Right lobe of liver (tissue), 6 donors: Measurements from ENCODE around the gene MT1G. TPM values are rescaled to one million over a fixed set of nuclear protein-coding genes. Genes with fewer than 3 reads are reported as not detected.

ENCODE experiments used
- ATAC-seq, 4 donors: fragments of 200-7000 bp; cut with Tn5 transposase; one replicate each; pipeline ENCODE4 v1.9.1; 2020; ENCODE audit warnings: mild to moderate bottlenecking in 4 of 4, moderate library complexity in 4 of 4
- DNase-seq, 3 donors: peaks; one replicate each; pipeline ENCODE4 v3.0.0-alpha.2; 2020
- H3K27ac ChIP-seq, 3 donors: fragments of 200-600 bp; one replicate each; pipeline ENCODE4 v1.8.0; 2022
- H3K27me3 ChIP-seq, 2 donors: fragments of 200-600 bp; one replicate each; pipeline ENCODE4 v1.8.0; 2022
- H3K36me3 ChIP-seq, 4 donors: fragments of 200-600 bp; sonication (generic) in 1 of 4; one replicate each; pipeline versions ENCODE4 v1.5.1 to v1.8.0; 2017 to 2022; ENCODE audit warnings: control low read depth in 1 of 4
- H3K4me1 ChIP-seq, 4 donors: fragments of 200-600 bp; sonication (generic) in 1 of 4; one replicate each; pipeline versions ENCODE4 v1.5.1 to v1.8.0; 2017 to 2022; ENCODE audit warnings: control low read depth in 1 of 4
- H3K4me3 ChIP-seq, 3 donors: fragments of 200-600 bp; one replicate each; pipeline ENCODE4 v1.8.0; 2022
- H3K9me3 ChIP-seq, 4 donors: fragments of 200-600 bp; sonication (generic) in 1 of 4; one replicate each; pipeline versions ENCODE4 v1.5.1 to v1.8.0; 2017 to 2022; ENCODE audit warnings: control low read depth in 1 of 4
- POLR2A ChIP-seq: fragments of 450-650 bp; IDR thresholded peaks from one replicate; pipeline ENCODE4 v1.6.1; 2017; ENCODE audit warnings: antibody characterized with exemption, mild to moderate bottlenecking
- whole genome bisulfite sequencing: methylation state at CpG from one replicate; pipeline ENCODE4 v1.1.6; 2018; ENCODE audit warnings: low coverage, low lambda C conversion rate; ENCODE audit not compliant: insufficient coverage; ENCODE audit errors: missing lambda C conversion rate; 5-methylcytosine and 5-hydroxymethylcytosine counted together
- intact Hi-C, 2 donors: fragments of 100-400 bp; cut with DNase I; formaldehyde crosslinking; loops; one replicate each; pipeline versions ENCODE4 v1.11.2 to v1.14.1; 2022
- total RNA-seq, 6 experiments: library from RNA; depleted of rRNA in 2 of 6; stranded (reverse); fragments of >200 nt in 2 of 6; fragmentation: NEBNext Ultra II Directional in 3 of 6; extraction: Animal tissue kit (Norgen Biotek cat#: 25700) in 3 of 6; gene quantifications; one replicate each; pipeline versions ENCODE4 v1.1.0 to v1.2.4, GENCODE V29; 2016 to 2023
- TF ChIP-seq, protein P1 (sequence below), 4 donors: fragments of 200-600 bp in 3 of 4; fragments of 450-650 bp in 1 of 4; IDR thresholded peaks; one replicate each; pipeline versions ENCODE4 v1.5.1 to v1.8.0; 2016 to 2022; ENCODE audit warnings: antibody characterized with exemption in 4 of 4, mild to moderate bottlenecking in 2 of 4
- donor health status: DM: no; HTN: yes; CAD: no.
- donor health status: DM: no; HTN: no; CAD: no.
- donor health status: DM: no; HTN: no; CAD: no.
- donor health status: DM: no; HTN: yes; CAD: no.
- donor health status: DM: no; HTN: yes; CAD: no.

The MT1G gene
- total RNA-seq, 6 experiments from 2014 or later = 490 to 8,056 (median 1,365) TPM

GRCh38 chr16:56647641-56648431 lies 20.0 kb downstream of the MT1G start:
- Histone ChIP-seq H3K9me3 (no peaks in the 10 kb centered on the region), H3K36me3 (no peaks in the 10 kb centered on the region), H3K27me3 (no peaks in the 10 kb centered on the region), H3K4me3 (peak overlapping the region in 1 of 3 donors; percentile 37), H3K27ac (peak overlapping the region in 2 of 3 donors; percentile 51 to 85), H3K4me1 (peaks cover 0 to 36% (median 4%) of the 10 kb centered on the region in 4 donors)
- intact Hi-C loops = no loop called here
- TF ChIP-seq, protein P1, sequence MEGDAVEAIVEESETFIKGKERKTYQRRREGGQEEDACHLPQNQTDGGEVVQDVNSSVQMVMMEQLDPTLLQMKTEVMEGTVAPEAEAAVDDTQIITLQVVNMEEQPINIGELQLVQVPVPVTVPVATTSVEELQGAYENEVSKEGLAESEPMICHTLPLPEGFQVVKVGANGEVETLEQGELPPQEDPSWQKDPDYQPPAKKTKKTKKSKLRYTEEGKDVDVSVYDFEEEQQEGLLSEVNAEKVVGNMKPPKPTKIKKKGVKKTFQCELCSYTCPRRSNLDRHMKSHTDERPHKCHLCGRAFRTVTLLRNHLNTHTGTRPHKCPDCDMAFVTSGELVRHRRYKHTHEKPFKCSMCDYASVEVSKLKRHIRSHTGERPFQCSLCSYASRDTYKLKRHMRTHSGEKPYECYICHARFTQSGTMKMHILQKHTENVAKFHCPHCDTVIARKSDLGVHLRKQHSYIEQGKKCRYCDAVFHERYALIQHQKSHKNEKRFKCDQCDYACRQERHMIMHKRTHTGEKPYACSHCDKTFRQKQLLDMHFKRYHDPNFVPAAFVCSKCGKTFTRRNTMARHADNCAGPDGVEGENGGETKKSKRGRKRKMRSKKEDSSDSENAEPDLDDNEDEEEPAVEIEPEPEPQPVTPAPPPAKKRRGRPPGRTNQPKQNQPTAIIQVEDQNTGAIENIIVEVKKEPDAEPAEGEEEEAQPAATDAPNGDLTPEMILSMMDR (IDR thresholded peaks at IDR 0.05) = peak in 3 of 4 donors; percentile 20 to 28 (median 28)
- TF ChIP-seq POLR2A = peak; percentile 59
- ATAC-seq (peak; percentile 73 to 81 (median 78)), DNase-seq (peak; percentile 69 to 92 (median 91))
- 37% methylated on average over 3 of the region's 33 CpGs for WGBS

DNA sequence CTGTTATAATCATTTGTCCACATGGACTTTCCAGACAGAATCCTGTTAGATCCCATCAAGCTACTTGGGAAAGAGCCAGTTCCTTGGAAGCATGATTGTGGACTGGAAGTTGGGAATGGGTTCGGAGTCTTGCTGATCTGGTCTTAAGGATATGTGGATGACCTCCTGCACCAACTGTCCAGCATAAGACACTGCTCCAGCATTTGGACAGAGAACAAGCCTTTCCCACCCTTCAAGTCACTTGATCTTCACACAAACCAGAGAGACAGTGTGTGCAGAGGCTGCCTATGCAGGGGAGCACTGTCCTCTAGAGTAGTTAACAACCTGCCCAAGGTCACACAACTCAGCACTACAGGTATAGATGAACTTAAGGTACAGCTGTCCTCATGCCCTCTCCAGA lies 22.0 kb downstream of the MT1G start:
- intact Hi-C loops = no loop called here
- no CpG with 5 or more reads among the region's 1 CpG for WGBS

GRCh38 chr16:56645311-56645710 lies 22.6 kb downstream of the MT1G start:
- intact Hi-C loops = no loop called here
- ATAC-seq = no peak
- Histone ChIP-seq H3K36me3 (no peaks in the 10 kb centered on the region), H3K4me1 (peaks cover 0 to 41% (median 4%) of the 10 kb centered on the region in 4 donors), H3K27ac (no peak overlapping the region), H3K4me3 (no peak overlapping the region), H3K9me3 (no peaks in the 10 kb centered on the region), H3K27me3 (no peaks in the 10 kb centered on the region)
- no peak for TF ChIP-seq POLR2A
- TF ChIP-seq, protein P1 (IDR thresholded peaks at IDR 0.05) = no peak
- 100% methylated on average over 1 of the region's 1 CpG for WGBS
- no peak for DNase-seq

More for the DNA sequence above, 22.0 kb downstream of the MT1G start:
- no peaks in the 10 kb centered on the region for H3K9me3 ChIP-seq
- H3K36me3 ChIP-seq = no peaks in the 10 kb centered on the region
- H3K4me1 ChIP-seq = peaks cover 0 to 41% (median 4%) of the 10 kb centered on the region in 4 donors
- ATAC-seq (no peak), DNase-seq (no peak)
- TF ChIP-seq, protein P1 (IDR thresholded peaks at IDR 0.05) = no peak
- no peak for TF ChIP-seq POLR2A
- H3K4me3 ChIP-seq = no peak overlapping the region
- no peak overlapping the region for H3K27ac ChIP-seq
- H3K27me3 ChIP-seq = no peaks in the 10 kb centered on the region

- Histone ChIP-seq H3K27ac (peak overlapping the region in 2 of 3 donors; percentile 16 to 91), H3K36me3 (no peaks in the 10 kb centered on the region), H3K4me3 (peak overlapping the region in 2 of 3 donors; percentile 47 to 55), H3K27me3 (no peaks in the 10 kb centered on the region), H3K9me3 (no peaks in the 10 kb centered on the region), H3K4me1 (peaks cover 0 to 52% (median 5%) of the 10 kb centered on the region in 4 donors)
- no peak for TF ChIP-seq POLR2A
- TF ChIP-seq, protein P1 (IDR thresholded peaks at IDR 0.05) = no peak
- intact Hi-C loops = no loop called here
- ATAC-seq (peak in 1 of 4 donors; percentile 6), DNase-seq (peak in 1 of 3 donors; percentile 46)
- WGBS = no CpG with 5 or more reads among the region's 5 CpGs
These were observed 24.0 kb downstream of the MT1G start for GRCh38 chr16:56643833-56644232.
